Measurements from ENCODE around the gene GRM5.

GRM5 gene

GRCh38 chr11:88529426-88529825 is 536.4 kb downstream of the GRM5 start:
- TF ChIP-seq CTCF (IDR thresholded peaks at IDR 0.05; ENCODE audit: low read depth, low read length, missing control alignments): no peak
- no peak overlapping the region for H3K4me3 ChIP-seq (ENCODE audit: low read depth, low read length)
- DNase-seq (ENCODE audit: low read depth): no peak

GRCh38 chr11:88523386-88524071 is 542.3 kb downstream of the GRM5 start:
- H3K4me3 ChIP-seq (ENCODE audit: low read depth, low read length): no peak overlapping the region
- no peak for DNase-seq (ENCODE audit: low read depth)

DNA sequence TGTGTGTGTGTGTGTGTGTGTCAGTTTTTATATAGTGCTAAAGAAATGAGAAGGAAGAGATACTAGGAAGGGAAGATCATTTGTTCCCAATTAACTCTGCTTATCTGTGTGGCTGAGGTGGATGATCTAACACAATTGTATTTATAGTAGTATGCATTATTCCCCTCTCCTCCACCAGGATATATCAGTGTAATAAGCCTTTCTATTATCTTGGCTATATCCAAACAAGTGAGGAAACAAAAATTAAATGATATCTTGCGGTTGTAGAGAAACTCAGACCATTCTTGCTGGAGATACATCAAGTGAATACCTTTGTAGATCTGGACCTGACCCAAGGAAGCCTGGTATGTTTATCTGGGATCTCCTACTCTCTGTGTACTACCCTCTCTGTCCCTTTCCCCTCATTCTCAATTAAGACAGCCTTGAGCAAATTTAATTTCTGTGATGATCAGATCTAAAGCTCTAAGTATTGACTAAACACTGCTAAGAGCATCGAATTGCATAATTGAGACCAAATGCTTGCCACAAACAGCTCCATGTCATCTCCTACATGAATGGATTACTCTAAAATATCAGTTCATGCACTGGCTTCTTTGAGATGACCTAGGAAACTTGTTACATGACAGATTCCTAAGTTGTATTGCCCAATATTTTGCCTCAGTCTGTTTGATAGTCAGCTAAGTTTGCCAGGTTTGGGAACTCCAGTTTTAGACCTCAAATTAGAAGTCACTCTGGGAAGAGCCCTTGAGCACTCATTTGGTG is 543.0 kb downstream of the GRM5 start:
- no peak for DNase-seq (ENCODE audit: low read depth)
- no peak overlapping the region for H3K4me3 ChIP-seq (ENCODE audit: low read depth, low read length)
- no peak for TF ChIP-seq CTCF (IDR thresholded peaks at IDR 0.05; ENCODE audit: low read depth, low read length, missing control alignments)

More at GRCh38 chr11:88523386-88524071, 542.3 kb downstream of the GRM5 start:
- no peak for TF ChIP-seq CTCF (IDR thresholded peaks at IDR 0.05; ENCODE audit: low read depth, low read length, missing control alignments)

DNA sequence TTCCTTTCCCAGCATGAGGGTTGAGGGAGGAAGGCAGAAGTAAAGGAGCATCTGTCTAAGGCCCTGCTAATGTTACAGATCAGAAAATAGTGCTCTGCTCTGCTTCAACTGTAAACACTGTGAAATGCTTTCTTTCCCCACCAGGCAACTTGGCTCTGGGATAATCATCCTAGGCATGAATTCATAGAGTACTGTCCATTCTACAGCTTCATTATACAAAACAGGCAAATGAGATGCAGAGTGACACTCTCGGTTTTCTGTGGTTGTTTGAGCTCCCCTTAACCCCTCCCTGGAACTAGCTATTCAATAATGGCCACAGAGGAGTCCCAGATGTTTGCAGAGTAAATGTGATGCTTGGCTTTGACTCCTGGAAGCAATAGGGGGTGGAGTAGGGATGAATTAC is 544.0 kb downstream of the GRM5 start:
- TF ChIP-seq CTCF (IDR thresholded peaks at IDR 0.05; ENCODE audit: low read depth, low read length, missing control alignments): no peak
- no peak for DNase-seq (ENCODE audit: low read depth)
- H3K4me3 ChIP-seq (ENCODE audit: low read depth, low read length): no peak overlapping the region

DNA sequence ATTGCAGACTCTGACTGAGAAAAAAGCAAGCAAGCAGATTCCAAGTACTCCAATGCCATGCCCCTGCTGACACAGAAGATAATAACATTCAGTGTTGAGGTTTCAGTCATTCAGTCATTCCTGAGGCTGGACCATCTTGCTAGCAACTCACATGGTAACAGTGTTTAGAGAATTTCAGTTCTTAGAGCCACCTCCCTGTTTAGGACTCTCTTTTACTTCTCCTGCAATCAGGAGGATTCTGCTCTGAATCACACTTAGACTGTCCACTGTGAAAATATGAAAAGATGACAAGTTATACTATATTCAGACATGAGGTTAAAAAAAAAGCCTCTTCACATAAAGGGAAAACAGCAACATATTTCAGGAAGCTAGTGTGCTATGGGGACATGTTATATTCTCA is 544.4 kb downstream of the GRM5 start:
- TF ChIP-seq CTCF (IDR thresholded peaks at IDR 0.05; ENCODE audit: low read depth, low read length, missing control alignments): no peak
- no peak for DNase-seq (ENCODE audit: low read depth)
- H3K4me3 ChIP-seq (ENCODE audit: low read depth, low read length): no peak overlapping the region

- H3K4me3 ChIP-seq (ENCODE audit: low read depth, low read length): no peak overlapping the region
- DNase-seq (ENCODE audit: low read depth): no peak
- TF ChIP-seq CTCF (IDR thresholded peaks at IDR 0.05; ENCODE audit: low read depth, low read length, missing control alignments): no peak
These were observed 545.4 kb downstream of the GRM5 start for GRCh38 chr11:88520391-88520790.

All from GM12864 (cell line).